Bladder microvascular endothelial cell (primary cell): ENCODE data around the gene STRA6. TPM values are rescaled to one million over a fixed set of nuclear protein-coding genes. Genes with fewer than 3 reads are reported as not detected.

Experiments used
- total RNA-seq: library from RNA; depleted of rRNA; stranded (reverse); fragments of >200 nt; gene quantifications from 2 replicates; pipeline ENCODE4 v1.2.3, GENCODE V29; 2014

Gene STRA6, protein sequence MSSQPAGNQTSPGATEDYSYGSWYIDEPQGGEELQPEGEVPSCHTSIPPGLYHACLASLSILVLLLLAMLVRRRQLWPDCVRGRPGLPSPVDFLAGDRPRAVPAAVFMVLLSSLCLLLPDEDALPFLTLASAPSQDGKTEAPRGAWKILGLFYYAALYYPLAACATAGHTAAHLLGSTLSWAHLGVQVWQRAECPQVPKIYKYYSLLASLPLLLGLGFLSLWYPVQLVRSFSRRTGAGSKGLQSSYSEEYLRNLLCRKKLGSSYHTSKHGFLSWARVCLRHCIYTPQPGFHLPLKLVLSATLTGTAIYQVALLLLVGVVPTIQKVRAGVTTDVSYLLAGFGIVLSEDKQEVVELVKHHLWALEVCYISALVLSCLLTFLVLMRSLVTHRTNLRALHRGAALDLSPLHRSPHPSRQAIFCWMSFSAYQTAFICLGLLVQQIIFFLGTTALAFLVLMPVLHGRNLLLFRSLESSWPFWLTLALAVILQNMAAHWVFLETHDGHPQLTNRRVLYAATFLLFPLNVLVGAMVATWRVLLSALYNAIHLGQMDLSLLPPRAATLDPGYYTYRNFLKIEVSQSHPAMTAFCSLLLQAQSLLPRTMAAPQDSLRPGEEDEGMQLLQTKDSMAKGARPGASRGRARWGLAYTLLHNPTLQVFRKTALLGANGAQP
- total RNA-seq: 0.06 TPM in 1 of 2 replicates, not detected in the other

DNA sequence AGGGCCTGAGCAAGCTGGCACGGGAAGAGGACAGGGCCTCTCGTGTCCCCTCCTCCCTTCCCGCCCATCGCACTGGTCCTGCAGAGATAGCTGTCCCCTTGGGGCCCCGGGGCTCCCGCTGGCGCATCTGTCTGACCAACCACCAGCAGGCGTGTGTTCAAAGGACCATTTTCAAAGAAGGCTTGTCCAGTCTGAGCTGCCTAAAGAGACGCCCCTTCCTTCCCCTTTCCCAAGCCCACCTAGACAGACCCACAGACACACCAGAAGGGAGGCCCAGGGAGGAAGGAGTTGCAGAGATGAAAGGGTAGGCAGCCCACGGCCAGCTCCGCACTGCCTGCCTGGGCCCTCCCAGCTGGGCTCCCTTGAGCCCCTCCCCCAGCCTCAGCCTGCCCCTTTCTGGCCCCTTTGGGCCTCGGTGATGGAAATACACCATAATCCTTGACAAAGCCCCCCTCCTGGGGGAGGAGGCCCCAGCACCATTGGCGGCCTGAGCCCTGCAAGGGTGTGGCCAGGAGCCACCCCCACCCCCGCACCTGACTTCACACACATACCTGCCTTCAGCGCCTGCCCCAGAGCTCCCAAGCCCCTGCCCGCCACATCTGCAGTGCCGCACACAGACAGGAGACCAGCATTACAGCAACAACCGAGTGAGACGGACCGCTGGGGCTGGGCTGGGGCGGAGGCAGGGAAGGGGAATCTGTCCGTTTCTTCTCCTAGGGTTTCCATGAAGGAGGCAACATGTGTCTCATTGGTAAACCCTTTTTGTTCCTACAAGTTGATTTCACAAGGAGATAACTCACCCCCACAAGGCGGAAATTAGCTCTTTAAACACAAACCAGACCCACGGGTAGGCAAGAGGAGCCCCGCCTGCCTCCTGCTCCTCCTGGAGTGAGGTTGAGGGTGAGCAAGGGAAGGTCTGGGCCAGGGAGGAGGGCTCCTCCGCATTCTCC is at the start of gene STRA6:
STRA6 (minus strand) TSS at position 336 of the 950 bp plus-strand sequence. CDS start 520 bp downstream, outside the sequence.

DNA sequence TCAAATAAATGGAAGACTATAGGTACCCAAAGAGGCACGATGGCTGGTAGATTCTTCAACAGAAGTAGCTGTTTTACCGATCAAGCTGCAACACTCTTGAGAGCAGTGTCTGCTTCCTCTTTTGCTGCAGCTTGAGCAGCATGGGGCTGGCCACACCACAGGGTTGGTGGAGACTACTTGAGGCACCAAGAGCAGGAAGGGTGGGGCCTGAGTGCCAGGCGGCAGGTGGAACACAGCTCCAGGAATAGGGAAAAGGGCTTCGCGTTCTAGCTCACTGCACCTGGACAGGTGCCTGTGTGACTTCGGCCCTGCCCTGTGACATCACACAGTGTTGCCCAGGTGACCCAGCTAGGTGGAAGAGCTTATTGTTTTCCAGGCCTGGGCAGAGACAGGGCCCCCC is 33.4 kb upstream of the STRA6 start, which contains the start of gene CCDC33:
CCDC33 (plus strand) TSS at position 365 of the 400 bp plus-strand sequence. CDS start 394 bp downstream, outside the sequence.

DNA sequence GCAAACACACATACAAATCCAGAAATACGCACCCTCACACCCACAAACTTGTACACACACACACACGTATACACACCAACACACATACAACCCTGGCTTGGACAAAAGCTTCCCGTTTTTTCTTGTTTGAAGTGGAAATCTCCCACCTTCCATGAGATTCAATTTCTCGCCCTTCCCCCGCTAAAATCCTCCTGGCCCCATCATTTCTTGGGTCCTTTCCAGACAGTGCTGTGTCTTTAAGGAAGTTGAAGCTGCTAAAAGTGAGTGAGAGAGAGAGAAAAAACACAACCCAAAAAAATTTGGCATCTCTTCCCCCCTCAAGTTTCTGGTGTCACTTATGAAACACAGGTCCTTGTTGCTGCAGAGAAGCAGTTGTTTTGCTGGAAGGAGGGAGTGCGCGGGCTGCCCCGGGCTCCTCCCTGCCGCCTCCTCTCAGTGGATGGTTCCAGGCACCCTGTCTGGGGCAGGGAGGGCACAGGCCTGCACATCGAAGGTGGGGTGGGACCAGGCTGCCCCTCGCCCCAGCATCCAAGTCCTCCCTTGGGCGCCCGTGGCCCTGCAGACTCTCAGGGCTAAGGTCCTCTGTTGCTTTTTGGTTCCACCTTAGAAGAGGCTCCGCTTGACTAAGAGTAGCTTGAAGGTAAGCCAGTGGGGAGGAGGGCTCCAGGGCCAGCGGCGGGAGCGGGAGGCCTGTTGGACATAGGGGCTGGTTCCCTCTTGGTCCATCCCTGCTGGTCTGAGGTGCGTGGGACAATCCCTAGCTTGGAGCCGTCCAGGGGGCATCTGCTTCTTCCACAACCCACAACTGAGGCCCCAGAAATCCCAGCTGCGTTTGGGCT is 29.0 kb downstream of the STRA6 start, which contains the start of gene ISLR:
ISLR (plus strand) TSS at position 331 of the 839 bp plus-strand sequence. CDS start 1,149 bp downstream, outside the sequence.

DNA sequence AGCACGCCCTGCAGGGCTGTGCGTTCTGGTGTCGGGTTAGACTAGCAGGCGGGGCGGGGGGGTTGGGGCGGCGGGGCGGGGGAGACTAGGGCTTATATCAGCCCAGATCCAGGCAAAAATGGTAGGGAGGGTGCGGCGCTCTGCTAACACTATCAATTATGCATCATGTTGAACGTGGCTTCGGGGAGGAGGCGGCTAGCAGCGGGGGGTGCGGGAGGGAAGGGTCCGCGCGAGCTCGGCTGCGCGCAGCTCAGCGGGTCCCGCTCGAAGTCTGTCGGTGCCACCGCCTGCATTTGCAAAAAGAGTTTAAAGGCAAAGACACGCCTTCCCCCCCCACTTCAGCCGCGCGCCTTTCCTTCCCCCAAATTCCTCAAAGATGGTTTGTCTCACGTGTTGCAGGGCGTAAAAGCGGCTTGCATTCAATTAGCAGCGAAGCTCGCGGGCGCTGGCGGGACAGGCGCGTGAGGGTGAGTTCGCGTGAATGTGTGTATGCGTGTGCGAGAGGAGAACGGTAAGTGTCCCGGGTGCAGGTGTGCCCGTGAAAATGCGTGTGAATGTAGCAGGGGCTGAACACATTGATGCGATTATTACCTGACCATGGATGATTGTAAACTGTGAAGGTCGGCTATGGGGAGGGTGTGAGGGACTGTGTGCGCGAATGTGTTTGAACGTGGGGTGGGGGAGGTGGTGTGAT is 72.3 kb downstream of the STRA6 start, which contains the start of gene ISLR2:
ISLR2 (plus strand) TSS at position 432 of the 694 bp plus-strand sequence. CDS start 2,169 bp downstream, outside the sequence.

Other genes with a start within 250 kb of the STRA6 start
- gene STOML1, start 210.5 kb downstream of the STRA6 start, total RNA-seq: 8.6 and 22.5 TPM in 2 replicates
- 47.4 and 114 TPM in 2 replicates for gene PML, start 208.1 kb downstream of the STRA6 start, total RNA-seq
- gene GOLGA6A, start 120.2 kb downstream of the STRA6 start, total RNA-seq: not detected in 2 replicates
- gene ISLR2, start 72.2 kb downstream of the STRA6 start, total RNA-seq: 0.06 TPM in 1 of 2 replicates, not detected in the other
- 0.06 and 0.32 TPM in 2 replicates for gene ISLR, start 29.1 kb downstream of the STRA6 start, total RNA-seq
- gene CCDC33, start 33.5 kb upstream of the STRA6 start, total RNA-seq: not detected in 2 replicates
- gene CYP11A1, start 164.9 kb upstream of the STRA6 start, total RNA-seq: not detected in 2 replicates
- gene SEMA7A, start 231.2 kb upstream of the STRA6 start, total RNA-seq: 0.65 and 2.9 TPM in 2 replicates